GM10847 (cell line): ENCODE data around the gene BEND3.

Source experiments
- POLR2A ChIP-seq: IDR thresholded peaks from 2 replicates; pipeline ENCODE4 v1.6.1; 2011; ENCODE audit not compliant: insufficient read length; ENCODE audit errors: extremely low read depth

The BEND3 gene

DNA sequence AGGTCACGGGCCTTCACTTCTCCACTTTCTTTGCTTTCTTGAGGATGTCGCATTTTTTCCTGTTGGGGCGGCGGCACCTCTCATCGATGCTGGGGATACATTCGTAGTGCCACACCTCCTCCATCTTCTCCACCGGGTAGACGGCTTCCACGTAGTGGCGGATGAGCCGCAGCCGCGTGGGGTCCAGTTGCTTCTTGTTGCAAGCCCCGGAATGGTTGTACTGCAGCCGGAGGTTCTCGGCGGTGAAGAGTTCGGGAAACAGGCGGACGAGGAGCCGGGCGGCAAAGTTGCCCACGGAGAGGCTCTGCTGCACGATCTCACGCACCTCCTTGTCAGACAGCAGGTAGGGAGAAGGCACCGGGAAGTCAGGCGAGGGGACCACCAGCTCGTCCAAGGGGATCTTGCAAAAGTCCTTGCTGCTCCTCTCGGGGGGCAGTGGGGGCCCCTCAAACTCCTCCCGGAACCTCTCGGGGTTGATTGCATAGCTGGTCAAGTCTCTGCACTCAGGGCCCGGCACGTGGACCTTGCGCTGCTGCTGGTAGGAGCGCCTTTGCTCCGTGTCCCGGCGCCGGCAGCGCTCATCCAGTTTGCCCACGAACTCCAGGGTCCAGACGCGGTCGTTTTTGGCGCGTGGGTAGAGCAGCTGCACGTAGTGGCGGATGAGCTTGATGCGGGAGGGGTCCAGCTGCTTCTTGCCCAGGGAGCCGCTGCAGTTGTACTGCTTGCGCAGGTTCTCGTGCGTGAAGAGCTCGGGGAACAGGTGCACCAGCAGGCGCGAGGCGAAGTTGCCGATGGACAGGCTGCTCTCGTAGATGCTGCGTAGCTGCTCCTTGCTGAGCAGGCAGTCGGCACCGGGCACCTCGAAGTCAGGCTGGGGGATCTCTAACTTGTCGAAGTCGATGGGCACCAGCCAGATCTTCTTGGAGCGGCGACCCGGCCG lies 46.4 kb downstream of the BEND3 start:
- TF ChIP-seq POLR2A, result no peak

DNA sequence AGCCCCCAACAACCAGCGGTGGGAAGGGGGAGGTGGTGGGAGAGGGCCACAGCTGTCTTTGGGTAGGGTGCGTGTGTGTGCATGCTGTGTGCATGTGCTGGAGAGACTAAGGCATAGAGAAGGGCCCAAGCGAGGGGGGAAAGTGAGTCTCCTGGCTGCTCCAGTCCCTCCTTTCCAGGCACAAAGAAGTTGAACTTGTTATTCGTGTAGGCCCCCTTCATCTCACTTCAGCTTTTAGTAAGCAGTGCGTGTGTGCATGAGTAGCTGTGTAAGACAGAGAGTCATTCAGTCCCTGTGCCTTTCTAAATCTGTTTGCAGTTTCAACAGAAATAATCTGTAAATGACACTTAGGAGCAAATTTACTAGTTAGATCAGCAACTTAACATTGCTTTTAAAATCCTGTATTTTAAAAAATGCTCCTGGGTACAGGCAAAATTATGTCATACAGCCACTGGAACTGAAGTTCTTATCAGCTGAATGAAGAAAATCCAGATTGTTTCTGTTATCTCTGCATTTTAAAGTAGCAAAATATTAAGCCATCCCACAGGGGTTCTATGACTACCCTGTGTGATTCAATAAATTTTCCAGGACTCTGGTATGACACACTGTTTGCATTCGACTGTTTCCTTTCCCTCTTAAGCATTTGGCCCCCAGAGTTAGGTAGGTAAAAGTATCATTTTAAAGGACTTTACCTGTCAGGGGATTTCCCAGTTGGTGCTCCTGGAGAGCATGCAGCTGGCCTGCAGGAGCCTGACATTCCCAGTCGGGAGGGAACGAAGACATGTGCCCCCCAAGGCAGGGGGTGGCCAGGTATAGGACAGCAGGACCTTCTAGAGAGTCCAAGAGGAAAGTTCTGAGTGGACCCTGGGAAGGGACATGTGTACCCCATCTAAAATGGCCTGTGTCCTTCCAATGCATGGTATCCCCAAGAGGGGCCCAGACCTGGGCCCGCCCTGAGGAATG lies 48.3 kb downstream of the BEND3 start:
- TF ChIP-seq POLR2A, result no peak

DNA sequence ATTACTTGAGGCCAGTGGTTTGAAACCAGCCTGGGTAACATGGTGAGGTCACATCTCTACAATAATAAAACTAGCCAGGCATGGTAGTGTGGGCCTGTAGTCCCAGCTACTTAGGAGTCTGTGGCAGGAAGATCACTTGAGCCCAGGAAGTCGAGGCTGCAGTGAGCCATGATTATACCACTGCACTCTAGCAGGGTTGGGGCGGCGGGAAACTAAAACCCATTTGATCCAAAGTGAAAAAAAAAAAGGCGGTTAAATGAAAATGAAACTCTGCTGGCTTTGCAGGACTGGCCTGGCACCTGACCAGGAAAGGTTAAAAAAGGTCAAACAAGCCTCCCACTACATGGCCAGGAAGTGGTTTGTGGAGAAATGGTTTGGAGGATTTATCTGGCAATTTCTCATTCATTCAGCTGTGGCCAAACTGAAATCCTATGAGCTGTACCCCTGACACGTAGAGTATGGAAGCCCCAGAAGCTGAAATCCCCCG lies 50.7 kb downstream of the BEND3 start:
- no peak for TF ChIP-seq POLR2A

DNA sequence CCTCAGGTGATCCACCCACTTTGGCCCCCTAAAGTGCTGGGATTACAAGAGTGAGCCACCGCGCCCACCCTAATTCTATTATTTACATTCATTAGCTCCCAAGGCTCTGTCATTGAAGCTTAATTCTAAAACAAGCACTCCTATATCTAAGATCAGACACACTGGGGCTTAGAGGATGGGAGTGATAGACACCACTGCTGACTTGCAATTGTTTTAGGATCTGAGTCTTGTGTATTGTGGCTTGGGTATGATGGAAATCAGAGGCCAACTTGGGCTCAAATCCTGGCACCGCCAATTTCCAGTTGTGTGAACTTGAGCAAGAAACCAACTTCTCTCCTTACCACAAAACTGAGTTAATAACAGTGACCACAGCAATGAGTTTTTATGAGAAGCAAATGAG lies 52.6 kb downstream of the BEND3 start:
- no peak for TF ChIP-seq POLR2A

GRCh38 chr6:107061125-107062020 lies 53.9 kb downstream of the BEND3 start:
- TF ChIP-seq POLR2A, result no peak

- no peak for TF ChIP-seq POLR2A
These were observed 54.6 kb downstream of the BEND3 start for GRCh38 chr6:107060704-107061103.

DNA sequence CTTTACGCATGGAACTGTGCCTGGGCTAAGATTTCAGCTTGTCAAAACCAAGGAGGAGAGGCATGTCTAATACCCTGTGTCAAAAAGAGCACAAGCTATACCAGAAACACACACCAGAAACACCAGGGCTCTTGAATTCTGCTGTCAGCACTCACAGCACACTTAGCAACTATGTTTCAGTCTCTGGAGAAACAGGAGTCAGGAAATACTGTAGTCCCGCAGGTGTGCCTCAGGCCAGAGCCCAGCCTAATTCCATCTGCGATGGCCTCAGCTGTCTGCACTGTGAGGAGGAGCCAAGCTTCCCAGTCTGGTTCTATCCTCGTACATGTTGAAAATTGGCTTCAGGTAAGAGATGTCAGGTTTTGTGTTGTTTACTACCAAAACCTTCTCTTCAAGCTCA lies 55.7 kb downstream of the BEND3 start:
- TF ChIP-seq POLR2A, result no peak

- TF ChIP-seq POLR2A, result no peak
These were observed 57.6 kb downstream of the BEND3 start for GRCh38 chr6:107057679-107058078.

- no peak for TF ChIP-seq POLR2A
These were observed 58.5 kb downstream of the BEND3 start for GRCh38 chr6:107056796-107057195.

DNA sequence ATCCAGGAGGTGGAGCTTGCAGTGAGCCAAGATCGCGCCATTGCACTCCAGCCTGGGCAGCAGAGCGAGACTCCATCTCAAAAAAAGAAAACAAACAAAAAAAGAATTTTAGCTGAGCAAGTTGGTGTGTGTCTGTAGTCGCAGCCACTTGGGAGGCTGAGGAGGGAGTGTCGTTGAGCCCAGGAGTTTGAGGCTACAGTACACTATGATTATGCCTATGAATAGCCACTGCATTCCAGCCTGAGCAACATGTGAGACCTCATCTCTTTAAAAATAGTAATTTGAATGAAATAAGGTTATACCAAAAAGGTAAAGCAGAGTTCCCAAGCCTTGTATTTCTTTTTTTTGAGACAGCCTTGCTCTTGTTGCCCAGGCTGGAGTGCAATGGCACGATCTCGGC lies 67.5 kb downstream of the BEND3 start:
- TF ChIP-seq POLR2A, result no peak

DNA sequence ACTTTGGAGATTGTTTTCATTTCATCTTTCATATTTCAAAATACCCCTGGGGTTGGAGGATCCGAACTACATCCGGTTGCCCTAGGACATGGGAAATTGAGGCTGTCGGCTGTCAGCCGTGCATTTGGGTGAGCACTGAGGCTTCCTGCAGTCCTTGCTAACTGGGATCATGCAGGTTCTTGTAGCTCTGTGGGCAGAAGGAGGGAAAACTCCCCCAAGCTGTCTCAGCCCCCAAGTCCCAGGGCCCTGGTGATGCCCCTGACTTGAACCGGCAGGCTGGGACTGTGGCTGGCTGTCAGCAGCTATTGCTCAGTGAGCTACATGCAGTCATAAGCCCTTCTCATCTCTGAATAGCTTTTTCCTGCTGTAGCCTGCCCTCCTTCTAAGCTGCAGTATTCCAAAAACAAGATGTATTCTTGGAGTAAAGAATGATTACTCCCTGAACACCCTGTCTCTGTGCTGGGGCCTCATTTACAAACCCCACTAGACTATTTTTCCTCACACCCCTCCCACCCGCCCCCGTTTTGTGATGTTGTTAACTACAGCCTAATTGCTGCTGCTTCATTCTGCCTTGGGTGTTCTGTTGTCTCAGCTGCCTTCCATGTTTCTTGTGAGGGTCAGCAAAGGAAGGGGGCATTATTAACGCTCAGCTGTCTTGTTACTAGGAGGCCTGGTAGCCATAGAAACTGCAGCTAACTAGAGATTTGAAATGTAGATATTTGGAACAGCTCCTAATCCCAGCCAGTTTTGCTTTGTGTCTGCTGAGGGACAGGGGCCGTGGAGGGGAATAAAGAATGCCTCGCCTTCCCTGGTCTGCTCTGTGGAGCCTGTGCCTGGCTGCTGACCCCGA lies 69.3 kb downstream of the BEND3 start:
- TF ChIP-seq POLR2A, result no peak

GRCh38 chr6:107033126-107033525 lies 82.2 kb downstream of the BEND3 start:
- TF ChIP-seq POLR2A, result no peak

DNA sequence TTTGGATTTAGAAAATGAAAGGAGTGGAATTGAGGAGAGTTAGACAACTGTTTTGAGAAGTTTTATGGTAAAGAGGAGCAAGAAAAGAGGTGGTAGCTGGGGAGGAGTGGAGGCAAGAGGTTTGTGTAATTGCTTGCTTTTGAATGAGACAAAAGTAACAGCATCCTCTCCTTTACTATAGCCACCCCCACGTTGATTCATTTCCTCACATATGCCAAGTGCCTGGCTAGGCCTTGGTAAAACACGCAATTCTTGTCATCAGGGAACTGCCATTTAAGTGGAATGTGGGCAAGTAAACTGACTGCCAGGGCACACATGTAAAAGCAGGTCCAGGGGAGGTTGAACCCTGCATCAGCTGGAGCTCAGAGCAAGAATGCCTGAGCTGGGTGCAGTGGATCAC lies 83.3 kb downstream of the BEND3 start:
- no peak for TF ChIP-seq POLR2A

DNA sequence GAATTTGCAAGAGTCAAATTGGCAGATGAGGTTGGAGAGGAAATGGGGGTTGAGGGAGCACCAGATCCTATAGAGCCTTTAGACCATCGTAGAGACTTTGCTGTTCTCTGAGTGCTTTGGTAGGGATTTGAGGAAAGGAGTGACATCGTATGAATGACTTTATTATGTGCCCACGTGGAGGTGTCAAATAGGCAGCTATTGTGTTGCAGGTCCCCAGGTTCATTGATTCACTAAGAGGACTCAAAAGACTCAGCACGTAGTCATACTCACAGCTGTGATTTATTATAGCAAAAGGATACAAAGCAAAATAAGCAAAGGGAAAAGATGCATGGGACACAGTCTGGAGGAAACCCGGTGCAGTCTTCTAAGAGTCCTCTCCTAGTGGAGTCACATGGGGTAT lies 85.2 kb downstream of the BEND3 start:
- no peak for TF ChIP-seq POLR2A
